Kidney epithelial cell (primary cell): ENCODE data around the gene FBXO46. TPM values are rescaled to one million over a fixed set of nuclear protein-coding genes. Genes with fewer than 3 reads are reported as not detected.

Experiments used
- DNase-seq: peaks from one replicate; pipeline ENCODE4 v3.0.0-alpha.2; 2010; ENCODE audit warnings: low read depth
- H3K27me3 ChIP-seq: 2 replicates; pipeline ENCODE4 v1.6.0; 2011; ENCODE audit warnings: low read length; ENCODE audit not compliant: control insufficient read depth, insufficient read depth
- H3K36me3 ChIP-seq: 2 replicates; pipeline ENCODE4 v1.5.1; 2011; ENCODE audit warnings: low read length; ENCODE audit not compliant: control insufficient read depth, insufficient read depth
- H3K4me3 ChIP-seq: 2 replicates; pipeline ENCODE4 v1.5.1; 2011; ENCODE audit warnings: low read depth, mild to moderate bottlenecking, control low read depth, low read length
- total RNA-seq: library from RNA; depleted of rRNA; stranded (reverse); fragments of >200 nt; gene quantifications from 2 replicates; pipeline ENCODE4 v1.2.3, GENCODE V29; 2015
- TF ChIP-seq, protein P1 (sequence below): IDR thresholded peaks from 2 replicates; pipeline ENCODE4 v1.5.1; 2011; ENCODE audit warnings: mild to moderate bottlenecking, moderate library complexity, low read length, control low read depth, inconsistent platforms; ENCODE audit not compliant: insufficient read depth, poor library complexity, severe bottlenecking

The FBXO46 gene
- total RNA-seq, 1 donor from 2014 or later, result 13.0 TPM

DNA sequence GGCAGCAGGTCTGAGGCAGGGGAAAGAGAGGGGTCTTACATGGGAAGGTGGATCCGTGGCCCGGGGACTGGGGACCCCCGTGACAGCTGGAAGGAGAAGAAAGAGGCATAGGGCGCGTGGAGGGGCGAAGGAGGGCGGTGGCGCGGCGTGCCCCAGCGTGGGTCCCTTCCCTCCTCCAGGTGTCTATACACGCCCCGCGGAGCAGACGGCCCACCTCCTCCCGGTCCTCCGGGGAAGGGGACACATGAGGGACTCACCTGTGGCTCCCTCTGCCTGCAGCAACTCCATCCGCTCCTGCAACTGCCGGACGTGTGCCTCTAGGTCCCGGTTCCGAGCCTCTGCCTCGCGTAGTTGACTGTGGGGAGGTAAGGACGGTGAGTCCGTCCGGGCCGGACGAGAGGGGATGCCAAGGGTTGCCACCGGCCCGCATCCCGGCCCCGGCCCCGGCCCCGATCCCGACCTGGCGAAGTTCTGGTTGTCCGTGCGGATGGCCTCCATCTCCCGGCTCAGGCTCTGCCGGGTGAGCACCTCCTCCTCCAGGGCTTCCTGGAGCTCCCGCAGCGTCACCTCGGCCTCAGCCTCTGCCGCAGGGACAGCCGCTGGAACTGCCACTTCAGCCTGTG lies 40.7 kb upstream of the FBXO46 start:
- DNase-seq, result no peak
- peaks cover 1% of the 10 kb centered on the region for H3K36me3 ChIP-seq
- TF ChIP-seq, protein P1, sequence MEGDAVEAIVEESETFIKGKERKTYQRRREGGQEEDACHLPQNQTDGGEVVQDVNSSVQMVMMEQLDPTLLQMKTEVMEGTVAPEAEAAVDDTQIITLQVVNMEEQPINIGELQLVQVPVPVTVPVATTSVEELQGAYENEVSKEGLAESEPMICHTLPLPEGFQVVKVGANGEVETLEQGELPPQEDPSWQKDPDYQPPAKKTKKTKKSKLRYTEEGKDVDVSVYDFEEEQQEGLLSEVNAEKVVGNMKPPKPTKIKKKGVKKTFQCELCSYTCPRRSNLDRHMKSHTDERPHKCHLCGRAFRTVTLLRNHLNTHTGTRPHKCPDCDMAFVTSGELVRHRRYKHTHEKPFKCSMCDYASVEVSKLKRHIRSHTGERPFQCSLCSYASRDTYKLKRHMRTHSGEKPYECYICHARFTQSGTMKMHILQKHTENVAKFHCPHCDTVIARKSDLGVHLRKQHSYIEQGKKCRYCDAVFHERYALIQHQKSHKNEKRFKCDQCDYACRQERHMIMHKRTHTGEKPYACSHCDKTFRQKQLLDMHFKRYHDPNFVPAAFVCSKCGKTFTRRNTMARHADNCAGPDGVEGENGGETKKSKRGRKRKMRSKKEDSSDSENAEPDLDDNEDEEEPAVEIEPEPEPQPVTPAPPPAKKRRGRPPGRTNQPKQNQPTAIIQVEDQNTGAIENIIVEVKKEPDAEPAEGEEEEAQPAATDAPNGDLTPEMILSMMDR, result peak; percentile 2
- no peaks in the 10 kb centered on the region for H3K27me3 ChIP-seq
- H3K4me3 ChIP-seq, result no peak overlapping the region

DNA sequence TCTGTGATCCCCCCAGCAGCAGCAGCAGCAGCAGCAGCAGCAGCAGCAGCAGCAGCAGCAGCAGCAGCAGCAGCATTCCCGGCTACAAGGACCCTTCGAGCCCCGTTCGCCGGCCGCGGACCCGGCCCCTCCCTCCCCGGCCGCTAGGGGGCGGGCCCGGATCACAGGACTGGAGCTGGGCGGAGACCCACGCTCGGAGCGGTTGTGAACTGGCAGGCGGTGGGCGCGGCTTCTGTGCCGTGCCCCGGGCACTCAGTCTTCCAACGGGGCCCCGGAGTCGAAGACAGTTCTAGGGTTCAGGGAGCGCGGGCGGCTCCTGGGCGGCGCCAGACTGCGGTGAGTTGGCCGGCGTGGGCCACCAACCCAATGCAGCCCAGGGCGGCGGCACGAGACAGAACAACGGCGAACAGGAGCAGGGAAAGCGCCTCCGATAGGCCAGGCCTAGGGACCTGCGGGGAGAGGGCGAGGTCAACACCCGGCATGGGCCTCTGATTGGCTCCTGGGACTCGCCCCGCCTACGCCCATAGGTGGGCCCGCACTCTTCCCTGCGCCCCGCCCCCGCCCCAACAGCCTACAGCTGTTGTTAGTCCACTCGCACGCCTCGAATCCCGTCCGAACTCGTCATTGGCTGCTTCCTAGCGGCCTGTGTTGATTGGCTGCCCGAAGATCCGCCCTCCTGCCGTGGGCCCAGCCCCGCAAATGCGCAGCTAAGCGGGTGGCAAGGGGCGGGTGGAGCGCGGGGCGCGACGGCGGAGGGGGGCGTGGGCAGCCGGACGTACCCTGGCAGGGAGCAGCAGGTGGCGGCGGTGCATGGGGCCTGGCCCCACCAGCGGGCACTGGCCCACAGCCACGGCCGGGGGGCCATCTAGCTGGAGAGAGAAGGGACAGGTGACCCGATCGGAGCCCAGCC lies 39.8 kb upstream of the FBXO46 start:
- TF ChIP-seq, protein P1, result peak; percentile 90
- H3K4me3 ChIP-seq, result peak overlapping the region; percentile 43
- DNase-seq, result peak; percentile 91

DNA sequence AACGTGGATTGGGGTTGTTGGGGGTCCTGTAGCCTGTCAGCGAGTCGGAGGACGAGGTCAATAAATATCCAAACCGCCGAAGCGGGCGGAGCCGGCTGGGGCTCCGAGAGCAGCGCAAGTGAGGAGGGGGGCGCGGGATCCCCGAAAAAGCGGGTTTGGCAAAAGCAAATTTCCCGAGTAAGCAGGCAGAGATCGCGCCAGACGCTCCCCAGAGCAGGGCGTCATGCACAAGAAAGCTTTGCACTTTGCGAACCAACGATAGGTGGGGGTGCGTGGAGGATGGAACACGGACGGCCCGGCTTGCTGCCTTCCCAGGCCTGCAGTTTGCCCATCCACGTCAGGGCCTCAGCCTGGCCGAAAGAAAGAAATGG lies 39.1 kb upstream of the FBXO46 start:
- no peak for DNase-seq
- TF ChIP-seq, protein P1, result no peak
- H3K27me3 ChIP-seq, result no peaks in the 10 kb centered on the region
- peaks cover 1% of the 10 kb centered on the region for H3K36me3 ChIP-seq
- peak overlapping the region; percentile 43 for H3K4me3 ChIP-seq

More for the DNA sequence above, 39.8 kb upstream of the FBXO46 start:
- Histone ChIP-seq H3K27me3 (no peaks in the 10 kb centered on the region), H3K36me3 (peaks cover 1% of the 10 kb centered on the region)

- H3K27me3 ChIP-seq, result no peaks in the 10 kb centered on the region
- peak; percentile 77 for DNase-seq
- H3K36me3 ChIP-seq, result peaks cover 1% of the 10 kb centered on the region
- TF ChIP-seq, protein P1, result no peak
- H3K4me3 ChIP-seq, result peak within 1 kb of the TSS; percentile 81
These were observed 38.5 kb upstream of the FBXO46 start, which contains the start of gene SIX5 for GRCh38 chr19:45768984-45769782. Gene SIX5 (minus strand): TSS chr19:45769252. CDS start chr19:45768844, 408 bp downstream.

GRCh38 chr19:45768655-45768983 lies 37.9 kb upstream of the FBXO46 start:
- Histone ChIP-seq H3K4me3 (peak overlapping the region; percentile 81), H3K36me3 (peaks cover 1% of the 10 kb centered on the region), H3K27me3 (peaks cover 2% of the 10 kb centered on the region)
- DNase-seq, result no peak
- TF ChIP-seq, protein P1, result no peak
